RCC 7860 (cell line): ENCODE data around the gene CDK8.
"Not testable (repeated sequence)": the region's sequence is repeated elsewhere in the genome, so short reads cannot be mapped to it uniquely, and the experiment has no call there.

ENCODE experiments used
- DNase-seq: peaks from one replicate; pipeline ENCODE4 v3.0.0-alpha.2; 2015; ENCODE audit warnings: low spot score
- FAIRE-seq: peaks from 2 replicates; lab custom pipeline; 2012; peaks lifted over from hg19 to GRCh38; lab: Jason Lieb, UNC

Gene CDK8

DNA sequence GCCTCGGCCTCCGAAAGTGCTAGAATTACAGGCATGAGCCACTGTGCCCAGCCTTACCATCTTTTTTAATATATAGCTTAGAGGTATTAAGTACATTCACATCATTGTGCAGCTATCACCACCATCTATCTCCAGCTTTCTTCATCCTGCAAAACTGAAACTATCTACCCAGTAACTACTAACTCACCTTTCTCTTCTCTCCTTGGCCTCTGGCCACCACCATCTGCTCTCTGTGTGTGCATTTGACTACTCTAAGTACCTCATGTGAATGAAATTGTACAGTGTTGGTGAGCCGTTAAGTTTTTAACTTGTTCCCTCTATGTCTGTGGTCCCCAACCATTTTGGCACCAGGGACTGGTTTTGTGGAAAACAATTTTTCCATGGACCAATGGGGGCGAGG, 56.1 kb downstream of the CDK8 start:
- FAIRE-seq (no peak), DNase-seq (no peak)

DNA sequence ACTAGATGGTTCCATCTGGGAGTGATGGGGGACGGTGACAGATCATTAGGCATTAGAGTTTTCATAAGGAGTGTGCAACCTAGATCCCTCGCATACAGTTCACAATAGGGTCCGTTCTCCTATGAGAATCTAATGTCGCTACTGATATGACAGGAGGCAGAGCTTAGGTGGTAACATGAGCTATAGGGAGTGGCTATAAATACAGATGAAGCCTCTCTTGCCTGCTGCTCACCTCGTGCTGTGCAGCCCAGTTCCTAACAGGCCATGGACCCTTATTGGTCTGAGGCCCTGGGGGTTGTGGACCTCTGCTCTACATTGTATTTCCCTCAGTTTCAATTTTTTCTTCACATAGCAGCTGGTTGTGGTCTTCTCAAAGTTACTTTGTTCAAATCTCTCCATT, 56.5 kb downstream of the CDK8 start:
- FAIRE-seq (no peak), DNase-seq (no peak)

DNA sequence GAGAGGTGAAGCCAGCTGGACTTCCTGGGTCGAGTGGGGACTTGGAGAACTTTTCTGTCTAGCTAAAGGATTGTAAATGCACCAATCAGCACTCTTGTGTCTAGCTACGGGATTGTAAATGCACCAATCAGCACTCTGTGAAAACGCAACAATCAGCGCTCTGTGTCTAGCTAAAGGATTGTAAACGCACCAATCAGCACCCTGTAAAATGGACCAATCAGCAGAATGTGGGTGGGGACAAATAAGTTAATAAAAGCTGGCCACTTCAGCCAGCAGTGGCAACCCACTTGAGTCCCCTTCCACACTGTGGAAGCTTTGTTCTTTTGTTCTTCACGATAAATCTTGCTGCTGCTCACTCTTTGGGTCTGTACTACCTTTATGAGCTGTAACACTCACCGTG, 58.1 kb downstream of the CDK8 start:
- FAIRE-seq, DNase-seq: not testable (repeated sequence)

DNA sequence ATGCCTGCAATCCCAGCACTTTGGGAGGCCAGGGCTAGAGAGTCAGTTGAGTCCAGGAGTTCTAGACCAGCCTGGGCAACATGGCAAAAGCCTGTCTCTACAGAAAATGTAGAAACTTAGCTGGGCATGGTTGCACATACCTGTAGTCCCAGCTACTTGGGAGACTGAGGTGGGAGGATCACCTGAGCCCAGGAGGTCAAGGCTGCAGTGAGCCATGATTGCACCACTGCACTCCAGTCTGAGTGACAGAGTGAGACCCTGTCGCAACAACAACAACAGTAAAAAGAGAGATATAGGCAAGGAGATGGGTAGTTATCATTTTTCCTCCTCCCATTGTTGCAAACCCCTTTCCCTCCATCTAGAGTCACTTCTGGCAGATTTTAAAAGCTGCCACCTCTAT, 62.2 kb downstream of the CDK8 start:
- not testable (repeated sequence) for DNase-seq, FAIRE-seq

DNA sequence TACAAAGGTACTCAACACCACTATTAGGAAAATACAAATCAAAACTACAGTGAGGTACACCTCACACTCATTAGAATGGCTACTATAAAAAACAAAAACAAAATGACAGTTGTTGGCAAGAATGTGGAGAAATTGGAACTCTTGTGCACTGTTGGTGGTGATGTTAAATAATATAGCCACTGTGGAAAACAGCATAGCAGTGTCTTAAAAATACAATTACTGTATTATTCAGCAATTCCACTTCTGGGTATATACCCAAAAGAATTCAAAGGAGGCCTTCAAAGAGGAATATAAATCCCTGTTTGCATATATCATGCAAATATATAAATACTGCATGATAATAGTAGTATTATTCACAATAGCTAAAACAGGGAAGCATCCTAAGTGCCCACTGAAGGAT, 66.8 kb downstream of the CDK8 start:
- no peak for DNase-seq
- FAIRE-seq, result no peak

DNA sequence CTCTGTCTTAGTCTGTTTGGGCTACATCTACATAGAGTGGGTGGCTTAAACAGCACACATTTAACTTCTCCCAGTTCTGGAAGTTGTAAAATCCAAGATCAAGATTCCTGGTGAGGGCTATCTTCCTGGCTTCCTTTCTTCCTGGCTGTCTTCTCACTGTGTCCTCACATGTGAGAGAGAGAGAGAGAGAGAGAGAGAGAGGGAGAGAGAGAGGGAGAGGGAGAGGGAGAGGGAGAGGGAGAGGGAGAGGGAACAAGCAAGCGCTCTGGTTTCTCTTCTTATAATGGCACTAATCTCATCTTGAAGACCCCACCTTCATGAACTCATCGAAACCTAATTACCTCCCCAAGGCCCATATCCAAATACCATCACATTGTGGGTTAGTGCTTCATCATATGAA, 69.2 kb downstream of the CDK8 start:
- DNase-seq, result no peak
- no peak for FAIRE-seq

DNA sequence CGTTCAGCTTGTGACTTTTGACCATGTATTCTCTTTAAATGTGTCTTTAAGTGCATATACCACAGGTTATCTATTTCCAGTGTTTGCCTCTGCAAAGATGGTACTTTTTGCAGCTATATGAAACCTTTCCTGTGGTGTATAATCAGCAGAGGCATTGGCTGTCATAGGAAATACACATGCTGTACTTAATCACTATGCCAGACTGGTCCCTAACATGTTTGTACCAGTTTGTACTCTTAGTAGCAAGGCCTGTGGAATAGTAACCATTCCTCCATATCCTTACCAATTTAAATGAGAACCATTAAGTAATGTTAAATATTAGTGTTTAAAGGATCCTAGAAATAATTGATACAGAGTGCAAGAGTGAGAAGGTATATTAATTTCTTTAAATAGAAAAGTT, 69.8 kb downstream of the CDK8 start:
- DNase-seq (no peak), FAIRE-seq (no peak)

DNA sequence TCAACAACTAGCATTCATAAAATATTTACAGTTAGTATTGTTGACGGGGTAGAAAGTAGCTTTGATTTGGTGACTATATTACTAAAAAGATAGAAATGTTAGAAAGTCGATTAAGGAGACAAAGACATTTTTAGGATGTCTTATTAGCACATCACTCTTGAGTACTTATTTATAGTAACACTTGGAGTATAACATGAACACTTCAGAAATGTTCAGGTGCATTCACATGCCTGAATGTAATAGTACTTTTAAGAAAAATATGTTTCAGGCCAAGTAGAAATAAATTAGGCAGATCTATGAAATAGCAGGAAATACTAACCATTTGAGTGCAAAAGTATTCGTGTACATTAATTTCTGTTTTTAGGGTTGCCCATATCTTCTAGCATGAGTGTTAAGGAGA, 70.4 kb downstream of the CDK8 start:
- no peak for DNase-seq
- no peak for FAIRE-seq

DNA sequence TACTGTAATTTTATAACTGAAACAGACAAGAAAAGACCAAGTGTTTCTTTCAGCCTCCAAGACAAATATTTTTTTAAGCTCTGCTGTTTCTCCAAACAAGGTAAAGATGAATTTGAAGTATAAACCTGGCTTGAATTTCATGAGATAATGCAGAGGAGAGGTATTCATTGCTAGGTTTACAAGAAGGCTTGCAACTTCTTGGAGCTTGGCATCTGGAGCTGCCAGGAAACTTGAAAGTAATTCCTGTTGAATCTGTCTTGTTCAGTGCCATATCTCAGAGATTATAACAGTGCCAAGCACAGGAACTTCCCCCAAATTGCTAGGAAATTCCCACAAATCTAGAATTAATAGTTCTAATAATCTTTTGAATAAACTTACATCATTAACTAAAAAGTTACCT, 70.9 kb downstream of the CDK8 start:
- no peak for DNase-seq
- no peak for FAIRE-seq

DNA sequence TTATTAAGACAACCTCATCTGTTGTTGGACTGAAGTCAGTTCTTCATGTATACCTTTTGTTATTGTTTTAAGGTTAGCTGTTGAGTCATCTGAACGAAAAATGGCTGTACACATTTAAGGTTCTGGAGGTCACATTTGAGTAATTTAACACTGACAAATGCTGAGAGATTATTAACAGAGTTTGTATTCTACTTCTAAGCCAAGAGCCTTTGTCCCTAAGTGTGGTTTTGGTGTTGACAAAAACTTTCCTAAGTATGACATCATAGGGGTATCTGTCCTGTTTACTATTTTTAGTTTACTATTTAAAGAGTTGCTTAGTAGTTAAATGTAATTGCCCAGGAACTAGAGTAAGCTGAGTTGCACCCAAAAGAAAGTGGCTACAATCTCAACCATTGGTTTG, 71.9 kb downstream of the CDK8 start:
- FAIRE-seq (peak; percentile 66), DNase-seq (no peak)

DNA sequence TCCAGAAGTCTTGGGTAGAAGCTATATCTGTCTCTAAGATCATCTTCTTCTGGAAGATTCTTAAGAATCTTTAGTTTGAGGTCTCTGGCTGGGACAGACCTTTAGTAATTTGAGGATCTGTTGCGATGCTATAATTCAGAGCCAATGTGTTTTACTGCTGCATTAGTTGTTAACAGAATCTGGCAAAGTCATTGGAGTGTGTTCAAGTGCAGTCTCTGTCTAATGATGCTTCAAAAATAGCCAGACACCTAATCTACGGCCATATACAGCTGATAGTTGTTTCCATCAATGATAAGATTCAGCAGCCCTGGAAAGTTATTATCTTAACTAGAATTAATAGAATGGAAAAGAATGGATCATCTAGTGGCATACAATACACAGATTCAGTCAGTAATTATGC, 72.6 kb downstream of the CDK8 start:
- DNase-seq (no peak), FAIRE-seq (no peak)

DNA sequence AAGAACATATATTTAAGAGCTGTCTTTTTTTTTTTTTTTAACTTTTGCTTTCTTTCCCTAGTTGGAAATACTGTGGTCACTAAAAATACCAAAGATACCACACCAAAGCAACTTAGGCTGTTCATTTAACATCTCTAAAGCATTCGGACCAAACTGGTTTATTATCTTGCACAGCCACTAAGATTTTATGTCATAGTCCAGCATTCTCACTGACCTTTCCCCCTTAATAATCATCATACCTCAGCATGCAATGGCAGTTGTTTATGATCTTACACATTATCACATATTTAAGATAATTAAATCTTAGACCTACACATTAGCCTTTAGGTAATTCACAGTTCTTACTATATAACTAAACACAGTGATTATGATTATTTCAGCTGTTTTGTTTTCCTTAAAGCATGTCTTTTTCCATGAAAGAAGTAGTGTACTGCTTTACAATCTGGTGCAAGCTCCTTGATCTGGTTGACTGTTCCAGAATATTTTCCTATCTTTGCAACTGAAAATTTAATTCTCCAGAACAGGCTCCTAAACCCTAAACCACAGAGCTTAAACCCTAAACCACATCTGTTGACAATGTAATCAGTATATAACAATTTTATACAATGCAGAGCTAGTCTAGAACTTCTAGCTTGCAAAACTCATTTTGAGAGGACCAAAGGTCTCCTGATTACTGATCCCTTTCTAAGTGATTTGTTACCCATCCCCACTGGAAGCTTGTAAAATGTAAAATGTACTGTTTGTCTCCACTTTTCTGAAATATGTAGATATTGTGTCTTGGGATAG, 74.2 kb downstream of the CDK8 start:
- FAIRE-seq, result no peak

DNA sequence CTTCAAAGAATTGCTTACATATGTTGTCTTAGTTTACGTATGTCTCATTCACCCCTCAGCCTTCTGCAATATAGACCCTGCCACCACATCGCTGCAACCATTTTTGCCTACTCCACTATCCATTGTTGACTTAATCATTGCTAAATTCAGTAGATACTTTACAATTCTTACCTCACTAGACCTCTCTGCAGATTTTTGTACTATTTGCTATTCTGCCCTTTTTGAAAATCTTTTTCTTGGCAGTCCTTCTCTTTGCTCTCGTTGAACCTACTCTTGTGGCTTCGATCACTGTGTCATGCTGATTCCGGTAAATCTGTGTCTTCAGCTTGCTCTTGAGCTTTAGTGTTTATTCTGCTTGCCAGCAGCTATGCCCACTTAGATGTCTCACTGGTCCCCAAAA, 81.2 kb downstream of the CDK8 start:
- FAIRE-seq (no peak), DNase-seq (no peak)

More for the DNA sequence above, 74.2 kb downstream of the CDK8 start:
- no peak for DNase-seq

DNA sequence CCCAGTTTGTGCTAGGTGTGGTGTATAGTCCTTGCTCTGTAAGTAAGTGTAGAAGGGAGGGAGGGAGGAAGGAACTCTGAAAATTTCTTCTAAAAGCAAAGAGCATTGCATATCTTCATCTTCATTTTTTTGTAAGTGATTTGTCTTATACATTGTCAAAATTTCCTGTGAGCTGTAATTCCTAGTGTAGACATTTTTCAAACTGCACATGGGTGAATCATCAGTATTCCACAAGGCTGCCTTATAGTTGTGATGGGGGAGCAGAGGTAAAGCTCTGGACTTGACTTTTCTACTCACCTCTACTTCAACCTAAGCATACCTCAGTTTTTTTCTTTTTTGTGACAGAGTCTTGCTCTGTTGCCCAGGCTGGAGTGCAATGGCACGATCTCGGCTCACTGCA, 86.9 kb downstream of the CDK8 start:
- no peak for FAIRE-seq

DNA sequence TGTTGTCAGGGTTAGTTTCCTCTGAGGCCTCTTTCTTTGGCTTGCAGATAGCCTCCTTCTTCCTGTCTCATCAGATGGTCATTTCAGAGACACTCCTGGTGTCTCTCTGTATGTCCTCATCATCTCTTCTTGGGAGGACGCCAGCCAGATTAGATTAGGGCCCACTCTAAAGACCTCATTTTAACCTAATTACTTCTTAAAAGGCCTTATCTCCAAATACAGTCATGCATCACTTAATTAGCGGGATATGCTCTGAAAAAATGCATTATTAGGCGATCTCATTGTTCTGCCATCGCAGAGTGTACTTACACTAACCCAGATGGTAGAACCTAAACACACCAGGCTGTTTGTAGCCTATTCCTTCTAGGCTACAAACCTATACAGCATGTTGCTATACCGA, 89.0 kb downstream of the CDK8 start:
- FAIRE-seq, result no peak
- DNase-seq, result no peak

More for the DNA sequence above, 86.9 kb downstream of the CDK8 start:
- DNase-seq, result no peak

DNA sequence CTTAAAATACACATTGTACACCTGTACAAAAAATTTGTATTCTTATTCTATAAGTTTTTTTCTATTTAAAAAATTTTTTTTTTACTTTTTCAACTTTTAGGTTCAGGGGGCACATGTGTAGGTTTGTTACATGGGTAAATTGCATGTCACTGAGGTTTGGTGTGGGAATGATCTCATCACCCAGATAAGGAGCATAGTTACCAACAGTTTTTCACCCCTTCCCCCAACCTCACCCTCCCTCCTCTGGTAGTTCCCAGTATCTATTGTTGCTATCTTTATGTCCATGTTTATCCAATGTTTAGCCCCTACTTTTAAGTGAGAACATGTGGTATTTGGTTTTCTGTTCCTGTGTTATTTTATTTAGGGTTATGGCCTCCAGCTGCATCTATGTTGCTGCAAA, 89.9 kb downstream of the CDK8 start:
- no peak for FAIRE-seq
- DNase-seq, result no peak

DNA sequence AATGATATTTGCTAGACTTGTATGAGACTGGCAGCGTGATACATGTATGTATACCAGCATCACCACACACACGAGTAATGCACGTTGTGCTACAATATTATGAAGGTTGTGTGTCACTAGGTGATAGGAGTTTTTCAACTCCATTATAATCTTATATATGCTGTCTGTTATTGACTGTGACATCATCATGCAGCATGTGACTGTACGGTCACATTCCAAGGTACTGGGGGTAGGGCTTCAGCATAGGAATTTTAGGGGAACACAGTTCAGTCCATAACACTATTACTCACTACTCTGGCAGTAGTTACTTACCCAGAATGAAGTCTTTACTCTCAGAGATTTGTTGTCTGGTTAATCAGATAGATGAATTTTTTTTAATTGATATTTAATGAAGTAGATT, 91.1 kb downstream of the CDK8 start:
- DNase-seq, result no peak
- FAIRE-seq, result no peak

DNA sequence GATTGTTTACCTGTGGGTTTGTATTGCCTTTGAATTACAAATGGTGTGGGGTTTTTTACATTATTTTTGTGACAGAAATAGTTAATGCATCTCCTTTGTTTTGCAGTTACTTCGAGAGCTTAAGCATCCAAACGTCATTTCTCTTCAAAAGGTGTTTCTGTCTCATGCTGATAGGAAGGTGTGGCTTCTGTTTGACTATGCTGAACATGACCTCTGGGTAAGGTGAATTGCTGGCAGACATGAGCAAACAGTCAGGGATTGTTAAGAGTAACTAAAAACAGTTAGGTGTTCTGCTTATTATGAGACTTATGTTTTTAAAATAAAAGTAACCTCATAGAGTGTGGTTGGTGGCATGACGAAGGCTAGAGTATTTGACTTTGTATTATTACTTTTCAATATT, 95.0 kb downstream of the CDK8 start:
- DNase-seq (no peak), FAIRE-seq (no peak)

DNA sequence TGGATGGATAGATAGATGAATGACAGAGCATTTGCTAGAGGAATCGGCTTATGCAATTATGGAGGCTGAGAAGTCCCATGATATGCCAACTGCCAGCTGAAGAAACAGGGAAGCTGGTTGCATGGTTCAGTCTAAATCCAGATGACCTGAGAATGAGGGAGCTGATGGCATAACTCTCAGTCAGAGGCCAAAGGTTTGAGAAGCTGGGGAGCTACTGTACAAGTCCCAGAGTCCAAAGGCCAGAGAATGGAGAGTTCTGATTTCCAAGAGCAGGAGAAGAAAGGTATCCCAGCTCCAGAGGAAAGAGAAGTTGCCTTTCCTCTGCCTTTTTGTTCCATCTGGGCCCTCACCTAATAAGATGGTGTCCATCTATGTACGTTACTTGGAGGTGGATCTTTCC, 108.3 kb downstream of the CDK8 start:
- FAIRE-seq, result no peak
- DNase-seq, result no peak

DNA sequence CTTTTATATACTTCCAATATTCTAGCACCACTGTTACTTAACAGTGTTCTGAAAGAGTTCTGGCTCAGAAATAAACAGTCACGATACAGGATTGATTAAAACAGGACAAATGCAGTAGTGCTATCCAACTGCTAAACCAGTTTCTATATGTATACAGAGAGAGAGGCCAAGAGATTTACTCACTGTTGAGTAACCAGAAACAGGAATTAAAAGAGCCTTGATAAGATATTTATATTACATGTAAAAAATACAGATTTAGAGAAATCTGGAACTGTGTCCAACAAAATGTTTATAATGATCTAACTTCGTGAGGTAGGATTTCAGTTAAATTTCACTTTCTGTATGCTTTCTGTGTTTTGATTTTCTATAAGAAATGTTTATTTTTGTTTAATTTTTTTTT, 116.6 kb downstream of the CDK8 start:
- DNase-seq (no peak), FAIRE-seq (no peak)

DNA sequence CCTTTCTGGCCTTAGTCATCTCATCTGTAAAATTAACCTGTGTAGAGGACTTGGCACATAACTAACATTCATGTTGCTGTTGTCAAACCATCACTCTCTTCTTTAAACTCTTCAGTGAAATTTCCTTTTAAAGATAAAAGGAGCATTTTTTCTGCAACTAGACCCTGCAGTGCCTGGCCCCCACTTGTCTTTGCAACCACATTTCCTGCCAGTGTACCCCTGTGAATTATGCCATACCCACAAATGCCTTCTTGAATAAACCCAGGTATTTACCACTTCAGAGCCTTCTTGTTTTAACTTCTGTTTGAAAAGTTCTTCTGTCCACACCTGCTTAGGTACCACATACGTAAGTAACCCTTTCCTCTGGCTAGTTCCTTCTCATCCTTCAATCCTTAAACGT, 118.8 kb downstream of the CDK8 start:
- FAIRE-seq (no peak), DNase-seq (no peak)

DNA sequence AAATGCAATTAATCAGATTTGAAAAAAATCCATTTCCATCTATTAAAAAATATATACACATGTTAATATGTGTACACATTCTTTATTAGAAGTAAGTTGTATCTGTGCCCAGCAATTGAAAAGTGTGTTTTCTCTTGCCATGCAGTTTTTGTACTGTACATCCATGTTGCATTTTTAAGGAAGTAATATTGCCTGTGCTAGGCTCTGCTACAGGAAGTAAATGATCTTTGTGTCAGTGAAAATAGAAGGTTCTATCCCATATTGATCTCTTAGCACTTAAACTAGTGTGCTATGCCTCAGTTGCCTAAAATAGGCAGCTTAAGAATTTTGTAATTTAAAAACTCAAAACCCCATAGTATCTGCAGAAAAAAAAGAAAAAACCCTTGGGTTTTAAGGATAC, 122.5 kb downstream of the CDK8 start:
- no peak for DNase-seq
- no peak for FAIRE-seq

DNA sequence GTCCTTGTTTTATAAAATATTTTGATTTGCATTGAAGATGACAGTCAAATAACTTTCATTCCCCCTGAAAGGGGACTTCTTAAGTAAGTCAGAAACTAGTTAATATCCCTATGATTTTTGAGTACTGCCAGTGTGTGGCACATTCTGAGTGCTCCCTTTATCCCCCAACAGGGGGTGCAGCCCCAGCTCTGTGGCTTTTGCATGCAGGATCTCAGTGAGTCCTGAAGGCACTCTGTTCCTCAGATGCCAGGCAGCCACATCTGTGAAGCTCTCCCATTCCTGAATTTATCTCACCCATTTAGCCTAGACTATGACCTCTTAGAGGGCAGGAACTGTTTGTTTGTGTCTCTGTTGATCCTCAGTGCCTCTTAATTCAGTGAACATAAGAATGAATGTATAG, 123.1 kb downstream of the CDK8 start:
- FAIRE-seq (no peak), DNase-seq (no peak)
